SK-N-MC (cell line): ENCODE measurements around the gene MASTL.
"Not testable (repeated sequence)": the region's sequence is repeated elsewhere in the genome, so short reads cannot be mapped to it uniquely, and the experiment has no call there.

Experiments used
- DNase-seq: peaks from one replicate; pipeline ENCODE4 v3.0.0-alpha.2; 2011; ENCODE audit warnings: low read depth, low spot score
- H3K27ac ChIP-seq: fragments of 200-600 bp; sonication (generic); 2 replicates; pipeline ENCODE4 v1.5.1; 2016; ENCODE audit warnings: mixed run types
- H3K36me3 ChIP-seq: fragments of 200-600 bp; sonication (generic); 2 replicates; pipeline ENCODE4 v1.6.1; 2017; ENCODE audit warnings: antibody characterized with exemption, low read length, mixed read lengths; ENCODE audit not compliant: insufficient read depth
- H3K4me3 ChIP-seq: fragments of 200-600 bp; sonication (generic); 2 replicates; pipeline ENCODE4 v1.5.1; 2016
- H3K9ac ChIP-seq: fragments of 200-600 bp; sonication (generic); 2 replicates; pipeline ENCODE4 v1.8.0; 2017; ENCODE audit warnings: mixed run types, mixed read lengths; ENCODE audit not compliant: insufficient read length
- H3K9me3 ChIP-seq: fragments of 200-600 bp; sonication (generic); 2 replicates; pipeline ENCODE4 v1.6.1; 2017; ENCODE audit warnings: low read depth, mild to moderate bottlenecking, antibody characterized with exemption, low read length, moderate library complexity, mixed read lengths
- EZH2 ChIP-seq: fragments of 200-600 bp; sonication (generic); IDR thresholded peaks from one replicate; pipeline ENCODE4 v1.6.1; 2017; ENCODE audit warnings: antibody characterized with exemption
- FOXP2 ChIP-seq: optimal IDR thresholded peaks from 2 replicates; pipeline ENCODE3; 2011; ENCODE audit warnings: mild to moderate bottlenecking, moderate library complexity; ENCODE audit not compliant: insufficient read depth; ENCODE audit errors: extremely low read length, control extremely low read depth
- POLR2AphosphoS5 ChIP-seq: IDR thresholded peaks from 2 replicates; pipeline ENCODE4 v1.6.1; 2012; ENCODE audit warnings: mild to moderate bottlenecking, low read depth, low read length, borderline replicate concordance

Gene MASTL

GRCh38 chr10:27153329-27153728 is 1.8 kb upstream of the MASTL start:
- no peak for TF ChIP-seq EZH2
- TF ChIP-seq POLR2AphosphoS5, result no peak
- TF ChIP-seq FOXP2, result no peak
- peaks cover 9% of the 10 kb centered on the region; the same call in 1 of the 2 replicates for H3K36me3 ChIP-seq
- H3K4me3 ChIP-seq, result peak overlapping the region; percentile 88
- DNase-seq, result no peak
- no peak overlapping the region for H3K27ac ChIP-seq
- H3K9ac ChIP-seq, result peak overlapping the region; percentile 96
- H3K9me3 ChIP-seq, result no peaks in the 10 kb centered on the region

- H3K9ac ChIP-seq, result peak overlapping the region; percentile 96
- no peaks in the 10 kb centered on the region for H3K9me3 ChIP-seq
- no peak for TF ChIP-seq EZH2
- no peak for TF ChIP-seq FOXP2
- TF ChIP-seq POLR2AphosphoS5, result no peak
- H3K36me3 ChIP-seq, result peaks cover 9% of the 10 kb centered on the region; the same call in 1 of the 2 replicates
- peak overlapping the region; percentile 96; the same call in 1 of the 2 replicates for H3K27ac ChIP-seq
- H3K4me3 ChIP-seq, result peak overlapping the region; percentile 88
- no peak for DNase-seq
Observed at GRCh38 chr10:27153845-27154193, 1.3 kb upstream of the MASTL start.

GRCh38 chr10:27156566-27156965 is 1.4 kb downstream of the MASTL start:
- peak overlapping the region; percentile 78 for H3K9ac ChIP-seq
- not testable (repeated sequence) for DNase-seq, H3K9me3 ChIP-seq, H3K27ac ChIP-seq
- peaks cover 16% of the 10 kb centered on the region; the same call in 1 of the 2 replicates for H3K36me3 ChIP-seq
- H3K4me3 ChIP-seq, result peak overlapping the region; percentile 88

- H3K4me3 ChIP-seq, result peak overlapping the region; percentile 88
- peaks cover 21% of the 10 kb centered on the region; the same call in 1 of the 2 replicates for H3K36me3 ChIP-seq
- no peak for TF ChIP-seq FOXP2
- no peak for TF ChIP-seq EZH2
- no peak for TF ChIP-seq POLR2AphosphoS5
- peak overlapping the region; percentile 6 for H3K9ac ChIP-seq
- no peaks in the 10 kb centered on the region for H3K9me3 ChIP-seq
- no peak for DNase-seq
- no peak overlapping the region for H3K27ac ChIP-seq
Observed at GRCh38 chr10:27157150-27157549, 2.0 kb downstream of the MASTL start.

GRCh38 chr10:27158421-27158820 is 3.3 kb downstream of the MASTL start:
- Histone ChIP-seq H3K27ac (no peak overlapping the region), H3K9me3 (no peaks in the 10 kb centered on the region), H3K4me3 (no peak overlapping the region), H3K9ac (no peak overlapping the region), H3K36me3 (peaks cover 21% of the 10 kb centered on the region; the same call in 1 of the 2 replicates)
- TF ChIP-seq EZH2 (no peak), POLR2AphosphoS5 (no peak), FOXP2 (no peak)
- DNase-seq, result no peak

GRCh38 chr10:27169849-27170248 is 14.7 kb downstream of the MASTL start:
- peaks cover 47% of the 10 kb centered on the region for H3K36me3 ChIP-seq

GRCh38 chr10:27188259-27188658 is 33.1 kb downstream of the MASTL start:
- Histone ChIP-seq H3K4me3 (no peak overlapping the region), H3K9ac (no peak overlapping the region), H3K9me3 (no peaks in the 10 kb centered on the region), H3K36me3 (peaks cover 6% of the 10 kb centered on the region; the same call in 1 of the 2 replicates), H3K27ac (no peak overlapping the region)
- TF ChIP-seq POLR2AphosphoS5 (no peak), FOXP2 (no peak), EZH2 (no peak)
- no peak for DNase-seq

More at GRCh38 chr10:27169849-27170248, 14.7 kb downstream of the MASTL start:
- DNase-seq, result no peak
- H3K27ac ChIP-seq, result no peak overlapping the region
- no peak overlapping the region for H3K9ac ChIP-seq
- TF ChIP-seq EZH2 (no peak), FOXP2 (no peak), POLR2AphosphoS5 (no peak)
- no peak overlapping the region for H3K4me3 ChIP-seq
- H3K9me3 ChIP-seq, result no peaks in the 10 kb centered on the region

- H3K27ac ChIP-seq, result no peak overlapping the region
- no peak overlapping the region for H3K4me3 ChIP-seq
- TF ChIP-seq FOXP2 (no peak), EZH2 (no peak), POLR2AphosphoS5 (no peak)
- no peak for DNase-seq
- H3K36me3 ChIP-seq, result peaks cover 3% of the 10 kb centered on the region; the same call in 1 of the 2 replicates
- H3K9ac ChIP-seq, result no peak overlapping the region
- no peaks in the 10 kb centered on the region for H3K9me3 ChIP-seq
Observed at GRCh38 chr10:27188897-27189296, 33.7 kb downstream of the MASTL start.

- H3K27ac ChIP-seq, result no peak overlapping the region
- DNase-seq, result no peak
- H3K36me3 ChIP-seq, result no peaks in the 10 kb centered on the region
- H3K4me3 ChIP-seq, result no peak overlapping the region
- H3K9me3 ChIP-seq, result no peaks in the 10 kb centered on the region
- TF ChIP-seq EZH2, result no peak
- TF ChIP-seq POLR2AphosphoS5, result no peak
- no peak for TF ChIP-seq FOXP2
- no peak overlapping the region for H3K9ac ChIP-seq
Observed at GRCh38 chr10:27190508-27190907, 35.4 kb downstream of the MASTL start.

- DNase-seq, result no peak
- Histone ChIP-seq H3K9ac (no peak overlapping the region), H3K36me3 (no peaks in the 10 kb centered on the region), H3K9me3 (no peaks in the 10 kb centered on the region), H3K4me3 (no peak overlapping the region), H3K27ac (no peak overlapping the region)
- TF ChIP-seq POLR2AphosphoS5, result no peak
- TF ChIP-seq FOXP2, result no peak
- no peak for TF ChIP-seq EZH2
Observed at GRCh38 chr10:27192284-27192683, 37.1 kb downstream of the MASTL start.
